GM23248 (cell line): ENCODE measurements around the gene RAB9A. TPM values are rescaled to one million over a fixed set of nuclear protein-coding genes. Genes with fewer than 3 reads are reported as not detected.
"Not testable (repeated sequence)": the region's sequence is repeated elsewhere in the genome, so short reads cannot be mapped to it uniquely, and the experiment has no call there.

Experiments
- DNase-seq: peaks from one replicate; pipeline ENCODE4 v3.0.0-alpha.2; 2015
- H2AFZ ChIP-seq: fragments of 200-600 bp; sonication (generic); 2 replicates; pipeline ENCODE4 v1.6.1; 2016; ENCODE audit warnings: antibody characterized with exemption
- H3F3A ChIP-seq: fragments of 200-600 bp; sonication (generic); 2 replicates; pipeline ENCODE4 v1.6.1; 2016; ENCODE audit warnings: mild to moderate bottlenecking, antibody characterized with exemption, mixed run types; ENCODE audit not compliant: insufficient read depth
- H3K27ac ChIP-seq: fragments of 200-600 bp; sonication (generic); 2 replicates; pipeline ENCODE4 v1.5.1; 2016; ENCODE audit warnings: mild to moderate bottlenecking
- H3K27me3 ChIP-seq: fragments of 200-600 bp; sonication (generic); replicated peaks from 2 replicates; pipeline ENCODE4 v1.6.1; 2016; ENCODE audit warnings: mild to moderate bottlenecking; ENCODE audit not compliant: insufficient read depth
- H3K36me3 ChIP-seq: fragments of 200-600 bp; sonication (generic); 2 replicates; pipeline ENCODE4 v1.6.1; 2016; ENCODE audit warnings: low read depth, mild to moderate bottlenecking
- H3K4me1 ChIP-seq: fragments of 200-600 bp; sonication (generic); 2 replicates; pipeline ENCODE4 v1.6.1; 2016; ENCODE audit warnings: mild to moderate bottlenecking; ENCODE audit not compliant: insufficient read depth
- H3K4me2 ChIP-seq: fragments of 200-600 bp; sonication (generic); one replicate; pipeline ENCODE4 v1.6.1; 2016; ENCODE audit warnings: mild to moderate bottlenecking; ENCODE audit not compliant: unreplicated experiment
- H3K4me3 ChIP-seq: fragments of 200-600 bp; sonication (generic); 2 replicates; pipeline ENCODE4 v1.5.1; 2016; ENCODE audit warnings: mild to moderate bottlenecking
- H3K79me2 ChIP-seq: fragments of 200-600 bp; sonication (generic); 2 replicates; pipeline ENCODE4 v1.6.1; 2016; ENCODE audit warnings: mild to moderate bottlenecking; ENCODE audit not compliant: insufficient read depth
- H3K9ac ChIP-seq: fragments of 200-600 bp; sonication (generic); 2 replicates; pipeline ENCODE4 v1.6.1; 2016; ENCODE audit warnings: mild to moderate bottlenecking
- H3K9me2 ChIP-seq: fragments of 200-600 bp; sonication (generic); 2 replicates; pipeline ENCODE4 v1.6.1; 2016; ENCODE audit warnings: mixed run types, mild to moderate bottlenecking, moderate library complexity; ENCODE audit not compliant: insufficient read depth
- H3K9me3 ChIP-seq: fragments of 200-600 bp; sonication (generic); one replicate; pipeline ENCODE4 v1.6.1; 2017; ENCODE audit warnings: low read depth
- H4K20me1 ChIP-seq: fragments of 200-600 bp; sonication (generic); 2 replicates; pipeline ENCODE4 v1.6.0; 2016; ENCODE audit not compliant: insufficient read depth
- EZH2 ChIP-seq: fragments of 200-600 bp; sonication (generic); IDR thresholded peaks from 2 replicates; pipeline ENCODE4 v1.6.1; 2018; ENCODE audit warnings: antibody characterized with exemption, mild to moderate bottlenecking; ENCODE audit not compliant: insufficient read depth, poor library complexity, severe bottlenecking
- EZH2phosphoT487 ChIP-seq: fragments of 200-600 bp; sonication (generic); IDR thresholded peaks from 2 replicates; pipeline ENCODE4 v1.6.1; 2018; ENCODE audit warnings: antibody characterized with exemption, moderate library complexity, mild to moderate bottlenecking, low read depth; ENCODE audit not compliant: insufficient read depth
- WGBS, 2 experiments: methylation state at CpG; one replicate each; pipeline ENCODE4 v1.1.6; 2015 to 2017; ENCODE audit warnings: low lambda C conversion rate in 2 of 2, low coverage in 1 of 2; ENCODE audit errors: missing lambda C conversion rate in 2 of 2; 5-methylcytosine and 5-hydroxymethylcytosine counted together
- in situ Hi-C: fragments of 300-500 bp; cut with MboI; formaldehyde crosslinking; loops from 2 replicates; pipeline ENCODE4 v1.15.0; 2020
- polyA plus RNA-seq: library from polyadenylated mRNA; unstranded; fragments of >200 nt; fragmentation: Nextera tagmentation; extraction: Ambion mirVana; gene quantifications from 2 replicates; pipeline ENCODE4 v1.2.1, GENCODE V29; 2016
- total RNA-seq: library from RNA; depleted of rRNA; stranded (reverse); fragments of >200 nt; shearing (Covaris generic); gene quantifications from 2 replicates; pipeline ENCODE4 v1.2.3, GENCODE V29; 2014

RAB9A gene
- total and polyA plus RNA-seq, 2 experiments from 2014 or later, result 38.9 to 40.4 TPM

DNA sequence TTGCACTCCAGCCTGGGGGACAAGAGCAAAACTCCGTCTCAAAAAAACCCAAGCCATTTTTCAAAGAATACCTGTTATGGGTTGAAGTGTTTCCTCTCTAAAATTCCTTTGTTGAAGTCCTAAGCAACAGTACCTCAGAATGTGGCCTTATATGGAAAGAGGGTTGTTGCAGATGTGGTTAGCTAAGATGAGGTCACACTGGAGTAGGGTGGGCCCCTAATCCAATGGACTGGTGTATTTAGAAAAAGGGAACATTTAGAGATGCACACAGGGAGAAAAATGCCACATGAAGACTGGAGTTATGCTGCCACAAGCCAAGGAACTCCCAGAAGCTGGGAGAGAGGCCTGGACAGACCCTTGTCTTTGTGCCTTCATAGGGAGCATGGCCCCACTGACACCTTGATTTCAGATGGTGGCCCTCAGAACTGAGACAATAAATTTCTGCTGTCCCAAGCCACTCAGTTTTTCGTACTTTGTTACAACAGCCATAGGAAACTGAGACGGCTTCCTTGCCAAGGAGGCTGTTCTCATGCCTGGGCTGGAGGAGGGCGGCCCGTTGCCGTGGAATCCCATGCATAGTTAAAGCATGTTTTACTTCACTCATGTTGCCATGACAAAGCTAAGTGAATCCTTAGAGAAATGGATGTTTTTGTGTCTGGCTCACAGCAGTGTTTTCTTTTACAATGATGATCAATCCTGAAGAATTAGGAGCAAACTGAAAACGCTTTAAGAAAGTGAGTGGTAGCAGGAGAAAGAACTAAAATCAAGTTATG, 29.0 kb downstream of the RAB9A start:
- Histone ChIP-seq H3K79me2 (peaks cover 47% of the 10 kb centered on the region), H3F3A (peaks cover 7% of the 10 kb centered on the region), H3K4me3 (no peak overlapping the region), H3K9me3 (no peaks in the 10 kb centered on the region), H3K36me3 (peaks cover 6% of the 10 kb centered on the region), H3K27me3 (no peaks in the 10 kb centered on the region), H3K27ac (peak overlapping the region; percentile 96), H3K4me2 (no peak overlapping the region), H3K9ac (peak overlapping the region; percentile 74), H3K9me2 (no peaks in the 10 kb centered on the region), H2AFZ (no peak overlapping the region), H4K20me1 (no peaks in the 10 kb centered on the region), H3K4me1 (peaks cover 20% of the 10 kb centered on the region)
- DNase-seq, result peak; percentile 82
- TF ChIP-seq EZH2 (no peak), EZH2phosphoT487 (no peak)
- in situ Hi-C loops, result no loop called here
- WGBS, 2 experiments, result 24 to 33% methylated on average over 4 to 7 of the region's 7 CpGs

DNA sequence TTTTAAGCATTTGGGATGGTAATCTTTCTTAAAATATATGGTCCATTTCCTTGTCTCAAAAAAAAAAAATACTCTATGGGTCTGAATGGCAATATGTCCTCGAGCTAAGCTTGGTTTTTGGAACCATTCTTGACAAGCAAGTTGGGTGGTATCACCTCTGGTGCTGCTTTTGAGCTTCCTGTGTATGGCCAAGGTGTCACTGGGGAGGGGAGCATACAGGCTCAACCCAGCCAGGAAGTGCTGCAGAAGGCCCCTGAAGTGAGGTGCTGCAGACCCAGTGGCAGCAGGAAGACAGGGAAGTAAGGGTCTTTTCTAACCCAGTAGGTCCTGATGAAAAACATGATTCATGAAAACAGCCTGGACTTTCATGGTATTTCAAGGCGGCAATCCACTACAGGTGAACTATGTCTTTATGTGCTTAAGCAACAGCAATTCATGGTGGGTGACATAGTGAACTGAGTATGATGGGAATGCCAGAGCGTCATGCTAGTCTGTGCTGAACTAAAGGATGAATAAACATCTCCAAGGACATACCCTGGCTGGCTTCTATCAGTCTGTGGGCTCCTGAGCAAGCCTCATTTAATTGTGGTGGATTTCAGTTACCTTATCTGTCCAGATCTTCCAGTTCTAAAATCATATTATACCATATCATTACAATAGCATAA, 30.4 kb downstream of the RAB9A start:
- no peak for DNase-seq
- Histone ChIP-seq H3K36me3 (peaks cover 6% of the 10 kb centered on the region), H3K4me2 (no peak overlapping the region), H3F3A (peaks cover 7% of the 10 kb centered on the region), H3K9me2 (no peaks in the 10 kb centered on the region), H3K9ac (no peak overlapping the region), H3K9me3 (no peaks in the 10 kb centered on the region), H2AFZ (no peak overlapping the region), H3K4me1 (peaks cover 20% of the 10 kb centered on the region), H4K20me1 (no peaks in the 10 kb centered on the region), H3K27me3 (no peaks in the 10 kb centered on the region), H3K4me3 (no peak overlapping the region), H3K27ac (peak overlapping the region; percentile 96), H3K79me2 (peaks cover 54% of the 10 kb centered on the region)
- no peak for TF ChIP-seq EZH2
- no peak for TF ChIP-seq EZH2phosphoT487
- WGBS, 2 experiments, result 97 to 100% methylated on average over 2 to 3 of the region's 3 CpGs
- in situ Hi-C loops, result no loop called here

DNA sequence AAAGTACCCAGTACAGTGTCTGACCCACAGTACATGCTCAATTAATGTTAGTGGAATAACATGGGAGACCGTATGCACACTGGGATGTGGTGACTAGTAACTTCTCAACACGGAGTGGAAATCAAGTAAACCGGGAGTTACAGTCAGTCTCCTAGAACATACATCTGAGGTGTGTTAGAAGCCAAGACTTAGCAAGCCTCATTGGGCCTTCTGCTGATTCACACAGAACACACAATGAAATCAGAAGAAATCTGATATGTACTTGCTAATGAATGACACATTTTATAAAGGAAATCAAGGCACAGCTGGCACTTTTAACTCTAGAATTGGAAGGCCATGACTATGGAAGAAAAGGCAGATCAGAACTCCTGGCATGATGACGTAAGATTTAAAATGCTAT, 32.4 kb downstream of the RAB9A start:
- Histone ChIP-seq H3K9me2 (no peaks in the 10 kb centered on the region), H2AFZ (no peak overlapping the region), H3K27ac (0 out of 2 replicates have a peak overlapping the region, but pooled peaks have one; percentile 3), H3K9me3 (no peaks in the 10 kb centered on the region), H3F3A (peaks cover 7% of the 10 kb centered on the region), H3K4me1 (peaks cover 20% of the 10 kb centered on the region), H3K4me3 (no peak overlapping the region), H3K9ac (no peak overlapping the region), H4K20me1 (no peaks in the 10 kb centered on the region), H3K4me2 (no peak overlapping the region), H3K79me2 (peaks cover 75% of the 10 kb centered on the region), H3K36me3 (no peaks in the 10 kb centered on the region), H3K27me3 (no peaks in the 10 kb centered on the region)
- DNase-seq, result no peak
- TF ChIP-seq EZH2 (no peak), EZH2phosphoT487 (no peak)
- in situ Hi-C loops, result no loop called here
- 58 to 59% methylated on average over 3 to 4 of the region's 4 CpGs for WGBS, 2 experiments

DNA sequence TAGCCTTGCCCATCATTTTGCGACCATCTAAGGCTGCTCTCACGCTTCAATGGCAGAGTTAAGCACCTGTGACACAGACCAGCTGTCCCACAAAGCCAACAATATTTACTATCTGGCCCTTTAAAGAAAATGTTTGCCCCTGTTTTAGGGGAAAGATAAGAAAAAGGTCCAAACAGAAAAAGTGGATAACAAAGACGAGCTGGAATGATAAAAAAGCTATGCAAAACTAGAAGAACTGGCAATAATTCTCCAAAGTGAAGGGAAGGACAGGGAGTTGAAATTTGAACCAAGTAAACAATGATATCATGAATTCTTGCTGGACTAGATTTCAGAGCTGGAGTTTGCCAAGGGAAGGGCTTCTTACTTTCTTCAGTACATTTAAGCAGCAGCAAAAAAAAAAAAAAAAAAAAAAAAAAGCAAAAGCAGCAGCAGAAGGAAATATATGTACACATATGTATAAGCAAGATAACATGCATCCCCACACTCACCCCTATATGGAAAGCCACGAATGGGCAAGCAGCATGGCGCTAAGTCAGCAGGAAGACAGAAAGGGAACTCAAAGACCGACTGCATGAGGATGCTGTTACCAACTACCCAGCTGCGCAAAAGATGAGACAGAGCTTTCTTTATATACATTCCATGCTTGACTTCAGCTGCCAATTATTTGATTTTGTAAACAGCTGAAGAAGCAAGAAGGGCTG, 33.0 kb downstream of the RAB9A start:
- Histone ChIP-seq H3K4me3 (no peak overlapping the region), H3F3A (peaks cover 7% of the 10 kb centered on the region), H3K79me2 (peaks cover 77% of the 10 kb centered on the region), H3K27me3 (no peaks in the 10 kb centered on the region), H2AFZ (no peak overlapping the region), H3K9ac (no peak overlapping the region), H4K20me1 (no peaks in the 10 kb centered on the region), H3K9me3 (no peaks in the 10 kb centered on the region), H3K9me2 (no peaks in the 10 kb centered on the region), H3K4me1 (peaks cover 20% of the 10 kb centered on the region), H3K4me2 (no peak overlapping the region), H3K27ac (0 out of 2 replicates have a peak overlapping the region, but pooled peaks have one; percentile 3), H3K36me3 (no peaks in the 10 kb centered on the region)
- 14 to 19% methylated on average over 6 to 7 of the region's 7 CpGs for whole genome bisulfite sequencing, 2 experiments
- TF ChIP-seq EZH2 (no peak), EZH2phosphoT487 (no peak)
- DNase-seq, result peak; percentile 47
- in situ Hi-C loops, result no loop called here

DNA sequence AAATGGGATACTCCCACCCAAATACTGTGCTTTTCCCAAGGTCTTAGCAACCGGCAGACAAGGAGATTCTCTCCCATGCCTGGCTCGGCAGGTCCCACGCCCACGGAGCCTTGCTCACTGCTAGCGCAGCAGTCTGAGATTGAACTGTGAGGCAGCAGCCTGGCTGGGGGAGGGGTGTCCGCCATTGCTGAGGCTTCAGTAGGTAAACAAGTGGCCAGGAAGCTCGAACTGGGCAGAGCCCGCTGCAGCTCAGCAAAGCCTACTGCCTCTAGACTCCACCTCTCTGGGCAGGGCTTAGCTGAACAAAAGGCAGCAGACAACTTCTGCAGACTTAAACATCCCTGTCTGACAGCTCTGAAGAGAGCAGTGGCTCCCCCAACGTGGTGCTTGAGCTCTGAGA, 36.0 kb downstream of the RAB9A start:
- not testable (repeated sequence) for H3K4me1 ChIP-seq, H3K27me3 ChIP-seq, H2AFZ ChIP-seq, H3K9me3 ChIP-seq, H4K20me1 ChIP-seq, H3K27ac ChIP-seq, H3F3A ChIP-seq, H3K36me3 ChIP-seq, H3K9me2 ChIP-seq, DNase-seq, H3K4me3 ChIP-seq, H3K4me2 ChIP-seq, H3K9ac ChIP-seq
- H3K79me2 ChIP-seq, result peaks cover 84% of the 10 kb centered on the region
- 80 to 88% methylated on average over 2 to 8 of the region's 9 CpGs for WGBS, 2 experiments
- in situ Hi-C loops, result loop anchor here (25.0 kb wide), 1 partner anchor 213 kb away; no protein-coding TSS in a partner anchor

DNA sequence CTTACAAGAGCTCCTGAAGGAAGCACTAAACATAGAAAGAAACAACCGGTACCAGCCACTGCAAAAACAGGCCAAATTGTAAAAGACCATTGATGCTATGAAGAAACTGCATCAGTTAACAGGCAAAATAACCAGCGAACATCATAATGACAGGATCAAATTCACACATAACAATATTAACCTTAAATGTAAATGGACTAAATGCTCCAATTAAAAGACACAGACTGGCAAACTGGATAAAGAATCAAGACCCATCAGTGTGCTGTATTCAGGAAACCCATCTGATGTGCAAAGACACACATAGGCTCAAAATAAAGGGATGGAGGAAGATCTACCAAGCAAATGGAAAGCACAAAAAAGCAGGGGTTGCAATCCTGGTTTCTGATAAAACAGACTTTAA, 37.7 kb downstream of the RAB9A start:
- not testable (repeated sequence) for H3K4me1 ChIP-seq, DNase-seq, H2AFZ ChIP-seq, H3K9me2 ChIP-seq, H3F3A ChIP-seq, H3K9ac ChIP-seq, H3K4me2 ChIP-seq, H3K4me3 ChIP-seq, H3K36me3 ChIP-seq, H4K20me1 ChIP-seq, H3K9me3 ChIP-seq, H3K27me3 ChIP-seq, H3K27ac ChIP-seq
- 92 to 100% methylated on average over 2 of the region's 2 CpGs for WGBS, 2 experiments
- H3K79me2 ChIP-seq, result peaks cover 84% of the 10 kb centered on the region
- in situ Hi-C loops, result loop anchor here (25.0 kb wide), 1 partner anchor 214 kb away; no protein-coding TSS in a partner anchor
